ENCODE data around the gene PGF. TPM values are rescaled to one million over a fixed set of nuclear protein-coding genes. Genes with fewer than 3 reads are reported as not detected.

Gene PGF
- total RNA-seq, 1 experiment from 2014 or later, result 22.0 TPM

DNA sequence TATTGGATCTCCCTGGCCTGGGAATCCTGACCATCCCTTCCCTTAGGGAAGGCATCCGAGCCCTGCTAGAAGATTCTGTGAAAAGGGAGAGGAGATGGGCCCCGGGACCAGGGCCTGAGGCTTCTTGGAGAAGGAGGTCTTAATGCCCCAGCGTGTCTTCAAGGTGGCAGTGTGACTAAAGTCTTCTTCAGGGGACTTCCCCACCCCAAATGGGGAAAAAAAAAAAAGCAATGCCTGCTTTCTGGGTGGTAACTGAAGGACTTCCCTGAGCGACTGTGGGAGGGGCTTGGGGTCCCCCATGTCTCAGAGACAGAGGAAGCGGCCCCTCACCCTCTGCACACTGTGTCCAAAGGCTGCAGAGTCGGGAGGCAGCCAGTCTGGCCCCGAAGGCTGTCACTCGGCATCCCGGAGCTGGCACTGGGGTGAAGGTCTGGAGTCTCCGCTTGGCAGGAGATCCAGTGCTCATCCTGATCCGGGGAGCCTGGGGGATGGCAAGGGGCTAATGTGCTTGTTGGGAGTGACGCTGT lies 7.8 kb upstream of the PGF start:
- no peak for DNase-seq (ENCODE audit: low read depth, low spot score)
- in situ Hi-C loops (cut with HindIII; ENCODE audit: low pct_unique_long_range_greater_than_20kb, low sequenced_read_pairs), result no loop called here

DNA sequence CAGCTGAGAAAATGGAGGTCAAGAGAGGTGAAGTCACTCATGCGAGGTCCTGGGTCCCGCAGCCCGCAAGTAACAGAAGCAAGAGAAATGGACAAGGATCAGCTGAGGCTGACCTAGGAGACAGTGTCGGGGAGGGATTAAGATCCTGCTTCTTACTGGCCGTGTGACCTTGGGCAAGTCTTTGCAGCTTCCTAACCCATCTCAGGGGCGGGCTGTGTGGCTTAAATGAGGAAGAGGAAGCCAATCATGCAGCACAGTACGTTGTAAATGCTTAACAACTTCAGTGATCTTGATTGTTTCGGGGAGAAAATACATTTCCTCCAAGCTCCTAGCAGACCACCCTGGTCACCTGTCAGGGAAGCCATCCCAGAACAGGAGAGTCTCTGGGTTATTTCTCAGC lies 7.1 kb upstream of the PGF start:
- no peak for DNase-seq (ENCODE audit: low read depth, low spot score)
- in situ Hi-C loops (cut with HindIII; ENCODE audit: low pct_unique_long_range_greater_than_20kb, low sequenced_read_pairs), result no loop called here

DNA sequence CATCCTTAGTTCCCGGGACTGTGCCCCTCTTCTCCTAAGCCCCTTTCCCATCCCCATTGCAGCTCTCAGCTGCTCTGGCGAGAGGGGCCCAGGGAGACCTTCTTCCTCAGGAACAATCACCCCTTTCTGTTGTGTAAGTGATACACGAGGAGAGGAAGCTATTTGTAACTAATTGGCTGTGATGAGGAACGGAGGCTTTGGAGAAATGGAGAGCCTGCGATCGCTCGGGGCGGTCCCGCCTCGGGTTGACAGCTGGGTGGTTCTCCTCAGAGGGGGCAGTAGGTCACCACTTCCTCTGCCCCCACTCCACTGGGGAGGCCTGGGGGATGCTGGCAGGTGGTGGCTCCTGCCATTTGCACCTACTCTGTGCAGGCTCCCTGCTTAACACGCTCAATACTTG lies 6.6 kb upstream of the PGF start:
- no peak for DNase-seq (ENCODE audit: low read depth, low spot score)
- in situ Hi-C loops (cut with HindIII; ENCODE audit: low pct_unique_long_range_greater_than_20kb, low sequenced_read_pairs), result no loop called here

DNA sequence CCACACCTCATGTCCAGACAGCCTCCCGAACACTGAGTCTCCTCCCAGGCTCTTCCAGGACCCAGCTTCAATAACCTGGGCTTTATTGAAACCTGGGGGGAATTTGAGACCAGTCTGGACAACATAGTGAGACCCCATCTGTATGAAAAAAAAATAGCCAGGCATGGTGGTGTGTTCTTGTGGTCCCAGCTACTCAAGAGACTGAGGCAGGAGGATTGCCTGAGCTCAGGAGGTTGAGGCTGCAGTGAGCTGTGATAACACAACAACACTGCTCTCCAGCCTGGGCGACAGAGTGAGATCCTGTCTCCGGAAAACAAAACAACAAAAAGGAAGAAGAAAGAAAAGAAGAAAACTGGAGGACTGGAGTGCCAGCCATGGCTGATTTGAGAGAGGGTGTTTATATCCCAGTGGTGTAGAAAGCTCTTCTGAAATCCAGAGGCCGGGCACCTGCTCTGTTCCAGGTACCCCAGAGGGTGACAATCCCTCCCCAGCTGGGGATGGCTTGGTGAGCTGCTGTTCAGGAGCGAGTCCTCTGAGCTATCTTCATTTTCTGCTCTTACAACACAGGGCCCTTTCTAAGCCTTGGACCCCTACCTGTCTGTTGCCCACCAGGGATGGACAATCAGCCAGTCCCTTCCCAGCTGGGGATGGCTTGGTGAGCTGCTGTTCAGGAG lies 6.0 kb upstream of the PGF start:
- in situ Hi-C loops (cut with HindIII; ENCODE audit: low pct_unique_long_range_greater_than_20kb, low sequenced_read_pairs), result no loop called here
- no peak for DNase-seq (ENCODE audit: low read depth, low spot score)

DNA sequence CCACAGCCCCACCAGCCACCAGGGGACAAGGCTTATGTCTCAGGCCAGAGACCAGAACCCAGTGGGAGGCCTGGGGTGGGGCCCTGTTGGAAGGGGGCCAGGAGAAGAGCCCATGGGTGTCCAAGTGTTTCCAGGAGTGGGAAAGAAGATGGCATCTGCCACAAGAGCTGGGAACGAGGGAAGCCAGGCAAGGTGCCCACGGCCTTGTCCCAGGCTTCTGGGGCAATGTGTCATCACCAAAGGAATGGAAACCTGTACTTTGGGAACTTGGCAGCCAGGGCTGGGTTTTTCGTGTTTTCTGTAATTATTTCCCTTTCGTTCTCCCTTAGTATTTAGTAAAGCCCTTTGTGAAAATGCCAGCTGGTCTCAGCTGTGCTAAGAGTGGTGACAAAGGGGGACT lies 5.3 kb upstream of the PGF start:
- DNase-seq (ENCODE audit: low read depth, low spot score), result no peak
- in situ Hi-C loops (cut with HindIII; ENCODE audit: low pct_unique_long_range_greater_than_20kb, low sequenced_read_pairs), result no loop called here

DNA sequence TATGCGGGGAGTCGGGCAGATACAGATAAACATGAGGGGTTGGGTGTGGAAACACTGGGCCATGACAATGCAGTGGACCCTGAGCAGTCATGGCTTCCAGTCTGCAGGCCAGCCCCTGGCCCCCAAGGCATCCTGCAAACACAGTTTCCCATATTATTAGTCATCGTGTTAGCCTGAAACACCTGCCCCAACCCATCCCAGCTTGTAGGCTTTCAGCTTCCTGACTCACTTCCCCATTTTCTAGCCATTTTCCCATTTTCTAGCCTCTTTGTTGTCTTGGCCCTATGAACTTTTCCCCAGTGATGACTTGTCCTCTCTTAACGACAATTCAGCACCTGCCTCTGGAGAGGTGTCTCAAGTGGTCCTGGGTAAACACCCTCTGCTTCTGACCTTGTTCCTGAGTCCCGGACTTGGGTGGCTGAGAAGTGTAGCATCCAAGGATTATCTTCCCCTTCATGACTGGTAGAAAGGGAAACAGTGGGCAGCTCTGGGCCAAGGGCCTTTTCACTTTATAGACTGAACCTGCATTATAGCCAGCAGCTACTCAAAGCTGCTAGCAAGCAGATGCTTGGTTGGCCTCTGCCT lies 4.3 kb upstream of the PGF start:
- DNase-seq (ENCODE audit: low read depth, low spot score), result no peak
- in situ Hi-C loops (cut with HindIII; ENCODE audit: low pct_unique_long_range_greater_than_20kb, low sequenced_read_pairs), result no loop called here

DNA sequence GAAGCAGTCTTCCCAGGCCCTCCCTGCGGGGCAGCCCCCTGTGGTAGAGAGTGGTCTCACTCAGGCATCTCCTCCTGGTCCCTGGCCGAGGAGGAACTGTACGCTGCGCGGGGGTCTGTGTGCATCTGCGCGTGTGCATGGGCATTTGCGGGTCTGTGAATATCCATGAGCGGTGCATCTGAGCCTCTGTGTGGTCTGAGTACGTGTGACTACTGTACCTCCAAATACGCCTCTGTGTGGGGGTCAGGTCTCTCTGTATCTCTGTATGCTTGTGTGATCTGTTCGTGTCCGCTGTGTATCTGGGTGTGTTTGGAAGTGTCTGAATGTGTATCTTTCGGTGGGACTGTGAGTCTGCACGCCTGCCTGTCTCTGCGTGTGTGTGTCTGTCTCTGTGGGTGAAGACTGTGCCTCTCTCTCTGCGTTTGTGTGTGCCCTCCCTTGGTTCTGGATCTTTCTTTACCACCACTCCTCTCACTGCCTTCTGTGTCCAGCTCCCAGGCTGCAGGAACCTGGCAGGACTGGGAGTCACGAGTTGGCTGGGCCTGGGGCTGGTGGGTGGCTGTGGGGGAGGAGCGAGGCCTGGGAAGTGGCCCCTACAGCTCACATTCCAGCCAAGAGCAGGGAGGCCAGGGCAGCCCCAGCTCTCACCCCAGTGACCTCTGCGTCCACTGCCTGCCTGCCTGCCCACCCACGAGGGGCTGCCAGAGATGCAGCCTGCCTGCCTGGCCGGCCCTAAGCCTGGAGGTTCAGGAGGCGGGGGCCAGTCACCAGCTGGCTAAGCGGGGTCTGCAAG lies 1.1 kb upstream of the PGF start:
- DNase-seq (ENCODE audit: low read depth, low spot score), result no peak
- in situ Hi-C loops (cut with HindIII; ENCODE audit: low pct_unique_long_range_greater_than_20kb, low sequenced_read_pairs), result no loop called here

DNA sequence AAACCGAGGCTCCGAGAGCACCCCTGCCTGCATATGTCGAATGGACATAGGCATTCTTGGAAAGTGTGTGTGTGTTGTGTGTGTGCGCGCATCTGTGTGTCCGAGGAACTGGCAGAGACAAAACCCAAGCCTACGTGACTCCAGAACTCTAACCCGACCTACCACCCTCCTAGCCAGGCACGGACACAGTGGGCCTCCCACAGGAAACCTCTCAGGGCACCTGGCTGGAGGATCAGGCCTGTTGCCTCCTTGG lies 556 bp upstream of the PGF start:
- in situ Hi-C loops (cut with HindIII; ENCODE audit: low pct_unique_long_range_greater_than_20kb, low sequenced_read_pairs), result no loop called here
- no peak for DNase-seq (ENCODE audit: low read depth, low spot score)

DNA sequence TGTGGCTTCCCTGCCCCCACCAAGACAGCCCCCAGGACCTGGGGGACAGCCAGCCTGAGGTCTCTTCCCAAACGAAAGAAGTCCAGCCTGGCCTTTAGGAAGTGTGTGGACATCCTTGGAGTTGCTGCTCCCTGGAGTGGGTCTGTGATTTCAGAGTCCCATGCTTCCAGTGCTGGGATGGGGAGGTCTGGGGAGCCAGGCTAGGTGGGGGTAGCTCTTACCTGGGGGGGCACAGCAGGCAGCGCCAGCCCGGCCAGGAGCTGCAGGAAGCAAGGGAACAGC lies 509 bp downstream of the PGF start:
- in situ Hi-C loops (cut with HindIII; ENCODE audit: low pct_unique_long_range_greater_than_20kb, low sequenced_read_pairs), result no loop called here
- no peak for DNase-seq (ENCODE audit: low read depth, low spot score)

DNA sequence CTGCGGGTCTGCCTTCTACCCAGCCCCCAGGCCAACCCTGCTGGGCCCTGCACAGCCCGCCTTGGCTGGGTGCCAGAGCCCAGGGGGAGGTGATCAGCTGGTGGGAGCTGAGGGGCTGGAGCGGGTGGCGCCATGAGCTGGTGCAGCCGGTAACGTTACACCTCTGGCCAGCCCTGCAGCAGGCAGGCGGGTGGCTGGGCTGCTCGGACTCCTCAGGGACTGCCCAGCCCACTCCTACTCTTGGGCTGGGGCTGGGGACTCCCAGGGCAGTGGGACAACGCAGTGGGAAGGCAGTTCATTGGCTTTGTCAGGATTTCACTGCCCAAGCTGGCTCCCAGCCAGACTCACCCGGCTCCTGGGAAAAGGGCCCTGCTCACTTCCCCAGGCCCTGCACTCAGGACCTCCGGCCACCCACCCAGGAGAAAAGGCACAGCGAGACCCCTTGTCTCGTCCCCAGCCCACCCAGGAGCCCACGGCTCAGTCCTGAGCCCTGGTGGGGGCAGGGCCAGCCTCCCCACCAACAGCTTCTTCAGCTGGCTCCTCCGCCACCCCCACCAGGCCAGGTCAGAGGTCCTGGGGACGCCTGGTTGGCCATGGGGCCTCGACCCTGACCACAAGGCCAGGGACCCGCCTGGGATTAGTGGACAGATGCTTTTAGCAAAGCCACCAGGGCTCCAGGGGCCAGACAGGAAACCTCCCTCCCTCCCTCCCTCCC lies 1.0 kb downstream of the PGF start:
- peak; percentile 16 for DNase-seq (ENCODE audit: low read depth, low spot score)
- in situ Hi-C loops (cut with HindIII; ENCODE audit: low pct_unique_long_range_greater_than_20kb, low sequenced_read_pairs), result no loop called here

DNA sequence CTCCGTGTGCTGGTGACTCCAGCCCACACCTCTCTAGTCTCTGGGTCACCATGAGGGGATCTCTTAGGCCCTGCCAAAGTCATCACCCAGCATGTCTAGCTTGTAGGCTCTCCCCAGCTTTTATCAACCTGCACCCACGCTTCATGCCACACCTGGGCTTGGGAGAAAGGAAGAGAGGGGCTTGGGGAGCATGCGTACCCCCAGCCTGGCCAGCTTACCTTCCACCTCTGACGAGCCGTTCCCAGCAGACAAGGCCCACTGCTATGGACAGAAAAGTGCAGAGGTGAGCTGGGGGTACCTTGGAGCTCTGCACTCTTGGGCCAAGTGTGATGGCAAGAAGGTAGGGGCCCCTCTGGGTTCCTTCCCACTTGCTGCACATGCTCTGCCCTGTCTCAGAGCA lies 1.7 kb downstream of the PGF start:
- DNase-seq (ENCODE audit: low read depth, low spot score), result no peak
- in situ Hi-C loops (cut with HindIII; ENCODE audit: low pct_unique_long_range_greater_than_20kb, low sequenced_read_pairs), result no loop called here

DNA sequence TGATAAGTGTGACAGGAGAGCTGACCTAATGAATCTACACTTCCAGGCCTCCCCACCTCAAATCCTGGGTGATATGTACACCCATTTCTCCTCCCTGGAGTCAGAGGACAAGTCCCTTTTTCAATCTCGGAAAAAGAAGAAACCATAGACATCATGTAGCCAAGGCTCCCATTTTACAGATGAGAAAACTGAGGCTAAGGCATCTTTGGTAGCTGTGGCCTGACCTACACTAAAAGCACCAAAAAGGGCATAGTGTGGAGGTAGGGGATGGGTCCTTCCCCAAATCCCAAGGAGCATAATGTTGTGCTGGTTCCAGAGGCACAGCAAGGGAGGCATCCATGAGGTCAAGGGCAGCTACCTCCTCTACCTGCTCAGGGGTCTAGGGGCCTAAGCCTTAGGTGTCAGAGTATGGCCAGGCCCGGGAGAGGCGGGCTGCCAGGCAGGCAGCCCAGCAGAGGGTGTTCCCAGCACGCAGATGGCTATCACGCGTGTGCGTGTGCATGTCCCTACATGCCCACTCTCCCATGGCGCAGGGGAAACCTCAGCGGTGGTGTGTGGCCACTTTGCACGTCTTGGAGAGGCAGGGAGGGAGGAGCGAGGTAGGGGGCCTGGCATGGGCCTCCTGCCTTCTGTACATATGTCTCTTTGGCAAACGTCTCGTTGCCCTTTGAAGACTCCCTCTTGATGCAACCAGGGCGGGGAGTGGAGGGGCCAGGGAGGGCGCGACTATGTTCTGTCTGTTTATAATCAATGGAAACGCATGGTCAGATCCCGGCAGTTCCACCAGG lies 2.5 kb downstream of the PGF start:
- in situ Hi-C loops (cut with HindIII; ENCODE audit: low pct_unique_long_range_greater_than_20kb, low sequenced_read_pairs), result no loop called here
- no peak for DNase-seq (ENCODE audit: low read depth, low spot score)

DNA sequence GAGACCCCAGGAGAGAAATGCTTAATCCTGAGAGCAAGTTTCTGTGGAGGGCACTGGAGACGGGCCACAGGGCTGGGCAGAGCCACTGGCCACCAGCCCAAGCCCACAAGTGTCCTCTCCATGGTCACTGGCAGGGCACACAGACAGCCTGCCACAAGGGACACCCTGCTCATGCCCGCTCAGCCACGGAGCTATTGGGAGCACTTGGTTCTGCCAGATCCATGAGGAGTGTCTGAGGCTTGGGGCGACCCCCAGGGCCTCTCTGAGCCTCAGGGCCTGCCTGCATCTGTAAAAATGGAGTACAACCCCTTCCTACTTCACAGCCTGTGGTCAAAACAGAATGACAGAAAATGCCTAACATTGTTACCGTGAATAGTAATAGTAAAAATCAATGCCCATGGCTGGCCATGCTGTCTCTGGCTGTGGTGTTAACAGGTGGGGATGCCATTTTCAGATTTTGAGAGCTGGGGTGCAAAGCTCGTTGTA lies 3.2 kb downstream of the PGF start:
- no peak for DNase-seq (ENCODE audit: low read depth, low spot score)
- in situ Hi-C loops (cut with HindIII; ENCODE audit: low pct_unique_long_range_greater_than_20kb, low sequenced_read_pairs), result no loop called here

DNA sequence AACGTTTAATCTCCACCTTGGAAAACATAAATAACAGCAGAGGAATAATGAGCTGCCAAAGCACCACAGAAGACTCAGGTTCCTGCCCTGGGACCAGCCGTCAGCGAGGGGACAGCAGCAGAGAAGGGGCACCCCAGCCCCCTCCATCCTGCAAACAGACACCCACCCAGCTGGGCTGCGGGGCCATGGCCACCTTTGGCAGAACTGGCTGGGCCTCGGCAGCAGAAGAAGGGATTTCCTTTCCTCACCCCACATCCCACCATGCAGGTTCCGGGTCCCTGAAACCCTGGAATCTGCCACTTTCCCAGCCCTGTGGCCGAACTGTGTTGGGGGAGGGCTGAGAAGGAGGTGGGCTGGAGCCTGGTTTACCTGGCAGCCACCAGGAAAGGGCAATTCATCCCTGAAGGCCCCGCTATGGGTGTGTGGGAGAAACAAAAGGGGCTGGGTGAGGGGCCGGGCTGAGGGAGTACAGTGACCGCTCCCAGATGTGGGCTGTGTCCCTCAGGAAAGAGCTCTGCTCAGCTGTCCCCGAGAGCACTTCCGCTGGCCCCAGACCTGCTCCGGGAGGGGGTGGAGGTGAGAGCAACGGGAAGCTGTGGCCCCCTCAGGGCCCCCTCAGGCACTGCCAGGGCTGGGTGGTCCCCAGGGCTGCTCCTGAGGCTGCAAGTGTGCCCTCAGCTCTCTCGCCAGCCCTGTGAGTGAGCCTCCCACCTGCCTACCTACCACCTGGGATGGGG lies 3.8 kb downstream of the PGF start:
- in situ Hi-C loops (cut with HindIII; ENCODE audit: low pct_unique_long_range_greater_than_20kb, low sequenced_read_pairs), result no loop called here
- DNase-seq (ENCODE audit: low read depth, low spot score), result no peak

DNA sequence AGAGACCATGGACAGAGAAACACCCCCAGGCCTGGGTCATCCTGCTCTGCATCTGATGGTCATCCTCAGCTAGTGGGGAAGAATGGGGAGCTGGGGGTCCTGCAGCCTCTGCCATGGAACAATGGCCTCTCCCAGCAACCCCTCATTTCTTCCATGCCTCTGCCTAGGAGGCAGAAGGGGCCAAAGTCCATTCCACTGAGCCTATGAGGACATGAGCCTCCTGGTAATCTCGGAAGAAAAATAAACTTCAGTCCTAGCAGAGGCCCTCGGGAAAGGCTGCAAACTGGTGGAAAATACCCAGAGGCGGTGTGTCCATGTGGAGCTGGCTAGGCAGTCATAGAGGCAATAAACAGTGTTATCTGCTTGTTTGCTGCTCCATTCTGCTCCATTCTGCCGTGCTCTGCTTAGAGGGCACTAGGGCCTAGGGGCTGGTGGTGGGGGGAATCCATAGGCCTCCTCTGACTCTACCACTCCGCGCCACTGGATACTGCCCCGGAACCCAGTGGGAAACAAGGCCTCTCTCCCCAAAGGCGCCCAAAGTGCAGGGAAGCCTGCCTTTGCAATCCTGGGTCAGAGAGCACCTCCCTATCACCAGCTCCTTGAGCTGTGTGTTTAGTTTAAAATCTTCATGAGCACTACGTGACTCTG lies 4.5 kb downstream of the PGF start:
- in situ Hi-C loops (cut with HindIII; ENCODE audit: low pct_unique_long_range_greater_than_20kb, low sequenced_read_pairs), result no loop called here
- DNase-seq (ENCODE audit: low read depth, low spot score), result no peak

DNA sequence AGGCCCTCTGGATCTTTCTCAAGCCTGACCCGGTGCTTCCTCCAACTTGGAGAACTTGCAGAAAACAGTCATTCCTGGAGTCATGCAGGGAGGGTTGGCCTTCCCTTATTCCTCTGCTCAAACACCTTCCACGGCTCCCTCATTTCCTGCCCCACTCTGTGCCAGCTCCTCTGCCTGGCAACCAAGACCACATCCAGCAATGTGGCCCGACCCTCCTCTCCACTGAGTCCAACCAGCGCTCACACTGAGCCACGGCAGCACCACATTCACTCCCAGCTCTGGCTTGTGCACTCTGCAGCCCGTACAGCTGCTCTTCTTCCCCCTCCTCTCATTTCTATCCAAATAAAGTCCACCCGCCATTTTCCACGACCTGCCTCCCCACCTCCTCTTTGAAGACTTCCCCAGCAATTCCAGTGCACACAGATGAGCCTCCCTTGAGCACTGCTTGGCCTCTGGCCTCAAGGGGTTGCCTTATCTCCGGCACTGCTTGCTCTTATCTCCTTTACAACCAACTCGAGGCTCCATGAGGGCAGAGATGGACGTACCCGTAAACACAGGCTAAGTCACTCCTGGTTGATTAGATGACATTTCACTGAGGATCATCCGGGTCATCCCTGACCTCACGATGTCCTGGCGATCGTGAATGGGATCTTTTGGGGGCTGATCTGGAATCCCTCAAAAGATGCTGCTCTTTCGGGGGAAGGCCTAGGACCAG lies 5.4 kb downstream of the PGF start:
- in situ Hi-C loops (cut with HindIII; ENCODE audit: low pct_unique_long_range_greater_than_20kb, low sequenced_read_pairs), result no loop called here
- DNase-seq (ENCODE audit: low read depth, low spot score), result no peak

All from SK-MEL-5 (cell line).